Cardiac fibroblast (primary cell): Measurements from ENCODE around the gene HADHA.

Experiments
- DNase-seq, 2 donors: peaks; one replicate each; pipeline versions ENCODE4 v3.0.0 to v3.0.0-alpha.2; 2010; ENCODE audit warnings: low read depth in 2 of 2
- H3K4me3 ChIP-seq, 2 donors: replicated peaks in 1 of 2; 1 replicate in 1 of 2; 2 replicates in 1 of 2; pipeline ENCODE4 v1.5.1; 2011; ENCODE audit warnings: low read depth in 2 of 2, low read length in 2 of 2, mild to moderate bottlenecking in 2 of 2, moderate library complexity in 1 of 2
- CTCF ChIP-seq: IDR thresholded peaks from one replicate; pipeline ENCODE4 v1.5.1; 2011; ENCODE audit warnings: low read depth, mild to moderate bottlenecking, low read length, inconsistent platforms

HADHA gene

GRCh38 chr2:26216587-26216986, 27.8 kb downstream of the HADHA start:
- no peak overlapping the region for H3K4me3 ChIP-seq
- no peak for TF ChIP-seq CTCF
- no peak for DNase-seq

- DNase-seq, result no peak
- TF ChIP-seq CTCF, result no peak
- H3K4me3 ChIP-seq, result no peak overlapping the region
Measured at GRCh38 chr2:26215833-26216232, 28.6 kb downstream of the HADHA start.

- TF ChIP-seq CTCF, result no peak
- DNase-seq, result no peak
- H3K4me3 ChIP-seq, result no peak overlapping the region
Measured at GRCh38 chr2:26214759-26215158, 29.7 kb downstream of the HADHA start.

- no peak for TF ChIP-seq CTCF
- no peak for DNase-seq
- no peak overlapping the region for H3K4me3 ChIP-seq
Measured at GRCh38 chr2:26212011-26212410, 32.4 kb downstream of the HADHA start.

GRCh38 chr2:26203906-26204305, 40.5 kb downstream of the HADHA start:
- TF ChIP-seq CTCF, result no peak
- no peak for DNase-seq
- H3K4me3 ChIP-seq, result no peak overlapping the region

- DNase-seq, result no peak
- H3K4me3 ChIP-seq, result no peak overlapping the region
- TF ChIP-seq CTCF, result no peak
Measured at GRCh38 chr2:26202981-26203490, 41.4 kb downstream of the HADHA start.

GRCh38 chr2:26197516-26197915, 46.9 kb downstream of the HADHA start:
- no peak for DNase-seq
- H3K4me3 ChIP-seq, result no peak overlapping the region
- TF ChIP-seq CTCF, result no peak
